PC-9 (cell line): Measurements from ENCODE around the gene TNS1. TPM values are rescaled to one million over a fixed set of nuclear protein-coding genes. Genes with fewer than 3 reads are reported as not detected.
"Not testable (repeated sequence)": the region's sequence is repeated elsewhere in the genome, so short reads cannot be mapped to it uniquely, and the experiment has no call there.

Experiments used
- BruUV-seq: library from RNA; stranded (reverse); fragments of 400-500 nt; replicated peaks from 2 replicates; lab custom pipeline; 2021; lab: Mats Ljungman, UMichigan
- CTCF ChIA-PET: fragments of 300-600 bp; sonication (Branson Sonifier 250); formaldehyde crosslinking; loops from one replicate; lab custom pipeline; 2022; ENCODE audit warnings: antibody characterized with exemption; lab: Charles Lee
- POLR2A ChIA-PET: fragments of 300-600 bp; sonication (Branson Sonifier 250); formaldehyde crosslinking; loops from one replicate; lab custom pipeline; 2022; ENCODE audit warnings: antibody characterized with exemption; ENCODE audit not compliant: unreplicated experiment; lab: Charles Lee
- DNase-seq, 2 experiments: peaks; one replicate each; pipeline versions ENCODE4 v3.0.0 to v3.0.0-alpha.2; 2015 to 2022; ENCODE audit warnings: mixed read lengths in 1 of 2
- H2AFZ ChIP-seq: fragments of 200-600 bp; sonication (generic); 2 replicates; pipeline ENCODE4 v1.8.1; 2017; ENCODE audit warnings: antibody characterized with exemption
- H3F3A ChIP-seq: fragments of 200-600 bp; sonication (generic); 2 replicates; pipeline ENCODE4 v1.8.1; 2017; ENCODE audit warnings: antibody characterized with exemption, mild to moderate bottlenecking, low read depth; ENCODE audit not compliant: insufficient read depth
- H3K27ac ChIP-seq: fragments of 200-600 bp; sonication (generic); 2 replicates; pipeline ENCODE4 v1.6.1; 2016; ENCODE audit warnings: mixed run types
- H3K27me3 ChIP-seq: fragments of 200-600 bp; sonication (generic); 2 replicates; pipeline ENCODE4 v1.6.1; 2016; ENCODE audit warnings: low read depth, mixed run types; ENCODE audit not compliant: insufficient read depth
- H3K36me3 ChIP-seq: fragments of 200-600 bp; sonication (generic); 2 replicates; pipeline ENCODE4 v1.6.1; 2016; ENCODE audit warnings: low read depth, mixed run types
- H3K4me1 ChIP-seq: fragments of 200-600 bp; sonication (generic); replicated peaks from 2 replicates; pipeline ENCODE4 v1.6.1; 2016; ENCODE audit warnings: mixed run types; ENCODE audit not compliant: insufficient read depth
- H3K4me2 ChIP-seq: fragments of 200-600 bp; sonication (generic); 2 replicates; pipeline ENCODE4 v1.6.1; 2017; ENCODE audit warnings: mixed run types
- H3K4me3 ChIP-seq: fragments of 200-600 bp; sonication (generic); 2 replicates; pipeline ENCODE4 v1.6.1; 2016; ENCODE audit warnings: mixed run types
- H3K79me2 ChIP-seq: fragments of 200-600 bp; sonication (generic); 2 replicates; pipeline ENCODE4 v1.6.1; 2017; ENCODE audit warnings: low read depth, mixed run types
- H3K9me2 ChIP-seq: fragments of 200-600 bp; sonication (generic); 2 replicates; pipeline ENCODE4 v1.8.1; 2017; ENCODE audit warnings: mild to moderate bottlenecking; ENCODE audit not compliant: insufficient read depth
- H3K9me3 ChIP-seq: fragments of 200-600 bp; sonication (generic); 2 replicates; pipeline ENCODE4 v1.8.1; 2016; ENCODE audit warnings: low read depth; ENCODE audit not compliant: insufficient read depth
- H4K20me1 ChIP-seq: fragments of 200-600 bp; sonication (generic); 2 replicates; pipeline ENCODE4 v1.8.1; 2017; ENCODE audit not compliant: insufficient read depth
- EZH2 ChIP-seq: fragments of 200-600 bp; sonication (generic); IDR thresholded peaks from 2 replicates; pipeline ENCODE4 v1.8.0; 2017; ENCODE audit warnings: antibody characterized with exemption, low read depth
- intact Hi-C: fragments of 100-400 bp; cut with micrococcal nuclease; formaldehyde crosslinking; loops from one replicate; pipeline ENCODE4 v1.10.0; 2022; ENCODE audit not compliant: unreplicated experiment
- total RNA-seq: library from RNA; stranded (reverse); gene quantifications from 2 replicates; pipeline ENCODE4 v1.2.3, GENCODE V29; 2021
- TF ChIP-seq, protein P1 (sequence below): fragments of 200-600 bp; sonication (generic); conservative IDR thresholded peaks from 2 replicates; pipeline ENCODE4 v1.6.1; 2017; ENCODE audit warnings: mixed run types, antibody characterized with exemption, mild to moderate bottlenecking, moderate library complexity

Gene TNS1
- total RNA-seq, 1 experiment from 2014 or later: 5.5 TPM

DNA sequence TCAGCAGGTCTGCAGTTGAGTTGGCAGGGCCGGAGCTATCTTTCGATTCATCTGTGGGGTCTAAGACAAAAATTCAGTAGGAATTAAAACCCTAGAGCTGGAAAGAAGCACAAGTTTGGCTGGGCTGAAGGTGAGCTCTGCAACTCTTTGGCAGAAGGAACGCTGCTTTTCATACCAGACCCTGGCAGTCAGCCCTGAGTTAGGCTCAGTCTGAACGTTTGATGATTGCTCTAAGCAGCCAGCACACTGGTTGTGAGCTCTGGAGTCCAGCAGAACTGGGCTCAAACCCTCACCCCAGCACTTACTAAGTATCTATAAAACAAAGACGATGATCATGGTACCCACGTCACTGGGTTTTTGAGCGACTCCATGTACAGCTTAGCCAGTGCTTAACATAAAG lies 192.5 kb downstream of the TNS1 start:
- POLR2A ChIA-PET: no interaction called here
- CTCF ChIA-PET: no interaction called here
- Histone ChIP-seq H3K4me3 (no peak overlapping the region), H2AFZ (no peak overlapping the region), H4K20me1 (no peaks in the 10 kb centered on the region), H3K36me3 (no peaks in the 10 kb centered on the region), H3K4me1 (no peaks in the 10 kb centered on the region), H3F3A (no peaks in the 10 kb centered on the region), H3K9me2 (no peaks in the 10 kb centered on the region), H3K9me3 (no peaks in the 10 kb centered on the region), H3K27me3 (no peaks in the 10 kb centered on the region), H3K79me2 (no peaks in the 10 kb centered on the region), H3K27ac (no peak overlapping the region), H3K4me2 (no peak overlapping the region)
- no peak for TF ChIP-seq EZH2
- TF ChIP-seq, protein P1, sequence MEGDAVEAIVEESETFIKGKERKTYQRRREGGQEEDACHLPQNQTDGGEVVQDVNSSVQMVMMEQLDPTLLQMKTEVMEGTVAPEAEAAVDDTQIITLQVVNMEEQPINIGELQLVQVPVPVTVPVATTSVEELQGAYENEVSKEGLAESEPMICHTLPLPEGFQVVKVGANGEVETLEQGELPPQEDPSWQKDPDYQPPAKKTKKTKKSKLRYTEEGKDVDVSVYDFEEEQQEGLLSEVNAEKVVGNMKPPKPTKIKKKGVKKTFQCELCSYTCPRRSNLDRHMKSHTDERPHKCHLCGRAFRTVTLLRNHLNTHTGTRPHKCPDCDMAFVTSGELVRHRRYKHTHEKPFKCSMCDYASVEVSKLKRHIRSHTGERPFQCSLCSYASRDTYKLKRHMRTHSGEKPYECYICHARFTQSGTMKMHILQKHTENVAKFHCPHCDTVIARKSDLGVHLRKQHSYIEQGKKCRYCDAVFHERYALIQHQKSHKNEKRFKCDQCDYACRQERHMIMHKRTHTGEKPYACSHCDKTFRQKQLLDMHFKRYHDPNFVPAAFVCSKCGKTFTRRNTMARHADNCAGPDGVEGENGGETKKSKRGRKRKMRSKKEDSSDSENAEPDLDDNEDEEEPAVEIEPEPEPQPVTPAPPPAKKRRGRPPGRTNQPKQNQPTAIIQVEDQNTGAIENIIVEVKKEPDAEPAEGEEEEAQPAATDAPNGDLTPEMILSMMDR: no peak
- no peak for DNase-seq
- intact Hi-C loops: no loop called here
- no TSS peak for BruUV-seq

DNA sequence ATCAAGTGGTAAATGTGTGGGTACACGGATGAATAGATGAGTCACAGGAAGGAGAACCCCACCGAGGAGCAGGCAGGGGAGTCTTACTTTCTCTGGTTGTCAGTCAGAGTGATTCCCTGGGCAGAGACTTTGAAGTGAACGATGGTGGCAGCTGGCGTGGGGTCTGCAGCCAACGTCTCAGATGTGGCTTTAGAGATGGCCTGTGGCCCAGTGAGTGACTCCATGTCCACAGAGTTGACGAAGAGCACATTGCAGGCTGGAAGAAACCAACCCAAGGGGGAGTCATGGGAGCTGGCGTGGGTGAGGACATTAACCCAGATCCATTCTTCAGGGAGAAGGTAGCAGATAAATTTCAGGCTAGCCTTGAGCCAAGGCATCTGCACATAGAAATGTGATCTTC lies 193.1 kb downstream of the TNS1 start:
- Histone ChIP-seq H3K4me1 (no peaks in the 10 kb centered on the region), H2AFZ (no peak overlapping the region), H3K79me2 (no peaks in the 10 kb centered on the region), H3K9me2 (no peaks in the 10 kb centered on the region), H3K4me3 (no peak overlapping the region), H3F3A (no peaks in the 10 kb centered on the region), H3K36me3 (no peaks in the 10 kb centered on the region), H4K20me1 (no peaks in the 10 kb centered on the region), H3K4me2 (no peak overlapping the region), H3K9me3 (no peaks in the 10 kb centered on the region), H3K27ac (no peak overlapping the region), H3K27me3 (no peaks in the 10 kb centered on the region)
- BruUV-seq: no TSS peak
- ChIA-PET POLR2A (no interaction called here), CTCF (no interaction called here)
- DNase-seq: no peak
- TF ChIP-seq, protein P1: no peak
- TF ChIP-seq EZH2: no peak
- intact Hi-C loops: no loop called here

DNA sequence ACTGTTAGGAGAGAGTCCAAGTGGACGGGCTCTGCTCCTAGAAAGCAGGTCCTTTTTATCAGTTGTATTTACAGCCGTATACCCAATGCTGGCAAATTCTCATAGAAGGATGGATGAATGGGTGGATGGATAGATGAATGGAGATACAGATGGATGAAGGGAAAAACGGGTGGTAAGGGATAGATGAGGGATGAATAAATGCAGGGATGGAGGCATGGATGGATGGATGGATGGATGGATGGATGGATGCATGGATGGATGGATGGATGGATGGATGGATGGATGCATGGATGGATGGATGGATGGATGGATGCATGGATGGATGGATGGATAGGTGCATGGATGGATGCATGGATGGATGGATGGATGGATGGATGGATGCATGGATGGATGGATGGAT lies 193.8 kb downstream of the TNS1 start:
- H3K9me3 ChIP-seq, DNase-seq, CTCF ChIA-PET, H3K4me1 ChIP-seq, H4K20me1 ChIP-seq, H3K4me3 ChIP-seq, H3K27ac ChIP-seq, H3K79me2 ChIP-seq, POLR2A ChIA-PET, H3K9me2 ChIP-seq, H2AFZ ChIP-seq, H3K36me3 ChIP-seq, H3K4me2 ChIP-seq, intact Hi-C loops, BruUV-seq, H3F3A ChIP-seq, H3K27me3 ChIP-seq: not testable (repeated sequence)

DNA sequence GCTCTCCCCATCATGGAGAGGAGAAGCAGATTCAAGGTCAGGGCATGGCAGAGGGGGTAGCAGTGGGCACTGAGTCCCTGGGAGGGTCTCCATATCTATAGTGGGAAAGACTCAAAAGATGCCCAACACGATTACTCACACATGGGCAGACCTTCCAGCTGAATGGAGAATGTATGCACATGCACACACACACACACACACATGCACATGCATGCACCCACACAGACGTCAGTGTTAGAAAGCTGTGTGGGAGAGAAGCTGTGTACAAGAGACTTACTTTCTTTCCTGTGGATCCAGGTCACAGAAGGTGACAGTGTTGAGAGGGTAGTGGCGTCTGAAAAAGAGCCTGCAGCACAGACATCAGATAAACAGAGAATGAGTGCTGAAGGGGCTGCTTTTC lies 194.5 kb downstream of the TNS1 start:
- ChIA-PET CTCF (no interaction called here), POLR2A (no interaction called here)
- no peaks in the 10 kb centered on the region for H3K9me3 ChIP-seq
- H3K27me3 ChIP-seq: no peaks in the 10 kb centered on the region
- no peak overlapping the region for H3K4me3 ChIP-seq
- BruUV-seq: no TSS peak
- no peak for TF ChIP-seq EZH2
- TF ChIP-seq, protein P1: no peak
- H2AFZ ChIP-seq: no peak overlapping the region
- no peaks in the 10 kb centered on the region for H3K36me3 ChIP-seq
- no peak overlapping the region for H3K4me2 ChIP-seq
- intact Hi-C loops: no loop called here
- H3K27ac ChIP-seq: no peak overlapping the region
- no peaks in the 10 kb centered on the region for H3K79me2 ChIP-seq
- no peaks in the 10 kb centered on the region for H3K9me2 ChIP-seq
- H3F3A ChIP-seq: no peaks in the 10 kb centered on the region
- H3K4me1 ChIP-seq: no peaks in the 10 kb centered on the region
- H4K20me1 ChIP-seq: no peaks in the 10 kb centered on the region
- no peak for DNase-seq
